NT2/D1 (cell line): ENCODE data around the gene SOCS6.

Experiments
- DNase-seq: peaks from one replicate; pipeline ENCODE4 v3.0.0-alpha.2; 2011; ENCODE audit warnings: low read depth, low spot score
- H3K27me3 ChIP-seq: 2 replicates; pipeline ENCODE4 v1.6.0; 2011; ENCODE audit warnings: mild to moderate bottlenecking; ENCODE audit not compliant: insufficient read length, insufficient read depth
- H3K36me3 ChIP-seq: 2 replicates; pipeline ENCODE4 v1.6.1; 2011; ENCODE audit warnings: mild to moderate bottlenecking, low read length, mixed read lengths; ENCODE audit not compliant: insufficient read depth, insufficient read length
- H3K4me1 ChIP-seq: 2 replicates; pipeline ENCODE4 v1.5.1; 2011; ENCODE audit not compliant: insufficient read depth, insufficient read length
- H3K4me3 ChIP-seq: 2 replicates; pipeline ENCODE4 v1.5.1; 2011; ENCODE audit warnings: low read depth; ENCODE audit not compliant: insufficient read length
- H3K9ac ChIP-seq: 2 replicates; pipeline ENCODE4 v1.6.0; 2011; ENCODE audit warnings: low read depth; ENCODE audit not compliant: insufficient read length
- H3K9me3 ChIP-seq: 2 replicates; pipeline ENCODE4 v1.5.1; 2011; ENCODE audit warnings: mild to moderate bottlenecking, low read length; ENCODE audit not compliant: insufficient read depth
- SUZ12 ChIP-seq: IDR thresholded peaks from 2 replicates; pipeline ENCODE4 v1.6.1; 2011; ENCODE audit not compliant: insufficient read length, insufficient read depth; ENCODE audit errors: extremely low read depth
- YY1 ChIP-seq: IDR thresholded peaks from 2 replicates; pipeline ENCODE4 v1.6.1; 2011; ENCODE audit not compliant: insufficient read length, insufficient read depth
- ZNF274 ChIP-seq: IDR thresholded peaks from 2 replicates; pipeline ENCODE4 v1.6.1; 2011; ENCODE audit warnings: mild to moderate bottlenecking, low read depth, low read length

The SOCS6 gene

GRCh38 chr18:70377317-70377799 lies 88.5 kb downstream of the SOCS6 start:
- H3K4me1 ChIP-seq, result no peaks in the 10 kb centered on the region
- no peaks in the 10 kb centered on the region for H3K27me3 ChIP-seq
- no peak for TF ChIP-seq YY1
- no peak for TF ChIP-seq ZNF274
- no peak for TF ChIP-seq SUZ12
- no peak overlapping the region for H3K4me3 ChIP-seq
- H3K9me3 ChIP-seq, result no peaks in the 10 kb centered on the region; the same call in 1 of the 2 replicates
- H3K36me3 ChIP-seq, result no peaks in the 10 kb centered on the region
- DNase-seq, result no peak
- H3K9ac ChIP-seq, result no peak overlapping the region

GRCh38 chr18:70377857-70378701 lies 89.2 kb downstream of the SOCS6 start:
- Histone ChIP-seq H3K36me3 (no peaks in the 10 kb centered on the region), H3K9ac (no peak overlapping the region), H3K4me3 (no peak overlapping the region), H3K4me1 (no peaks in the 10 kb centered on the region), H3K9me3 (no peaks in the 10 kb centered on the region; the same call in 1 of the 2 replicates), H3K27me3 (no peaks in the 10 kb centered on the region)
- no peak for DNase-seq
- TF ChIP-seq YY1 (no peak), ZNF274 (no peak)
